Occipital lobe (tissue), 2 donors: ENCODE data around the gene NELFE. TPM values are rescaled to one million over a fixed set of nuclear protein-coding genes. Genes with fewer than 3 reads are reported as not detected.
"Not testable (repeated sequence)": the region's sequence is repeated elsewhere in the genome, so short reads cannot be mapped to it uniquely, and the experiment has no call there.

Experiments
- DNase-seq: peaks from one replicate; lab custom pipeline; 2025; lab: John Stamatoyannopoulos, UW
- total RNA-seq: library from RNA; depleted of rRNA; stranded (reverse); fragments of >200 nt; gene quantifications from one replicate; pipeline ENCODE4 v1.2.3, GENCODE V29; 2014

Gene NELFE
- total RNA-seq, 1 donor from 2014 or later, result 37.4 TPM

DNA sequence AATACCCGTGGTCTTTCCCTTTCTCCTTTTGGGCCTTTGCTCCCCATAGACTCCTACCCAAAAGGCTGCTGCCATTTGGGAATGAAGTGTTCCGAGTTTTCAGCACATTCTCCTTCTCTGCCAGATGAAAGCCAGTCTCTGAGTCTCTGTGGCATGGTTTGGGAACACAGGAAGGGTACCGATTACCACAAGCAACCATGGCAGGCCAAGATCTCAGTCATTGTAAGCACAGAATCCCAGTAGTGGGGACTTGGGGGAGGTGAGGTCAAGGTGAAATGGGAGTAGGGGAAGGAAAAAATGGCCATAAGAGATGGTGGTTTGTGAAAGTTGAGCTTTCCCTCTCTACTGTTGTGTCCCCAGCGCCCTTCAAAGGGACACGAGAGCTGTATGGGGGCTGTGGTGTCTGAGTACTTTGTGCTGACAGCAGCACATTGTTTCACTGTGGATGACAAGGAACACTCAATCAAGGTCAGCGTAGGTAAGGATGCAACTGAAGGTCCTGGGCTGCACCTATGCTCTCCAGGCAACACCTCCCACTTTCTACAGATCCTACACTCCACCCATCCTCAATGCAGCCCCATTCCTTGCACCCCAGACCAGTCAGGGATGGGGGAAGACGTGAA is 8.7 kb downstream of the NELFE start:
- DNase-seq, result no peak

- DNase-seq, result no peak
Observed at GRCh38 chr6:31948753-31949413, 9.9 kb downstream of the NELFE start.

DNA sequence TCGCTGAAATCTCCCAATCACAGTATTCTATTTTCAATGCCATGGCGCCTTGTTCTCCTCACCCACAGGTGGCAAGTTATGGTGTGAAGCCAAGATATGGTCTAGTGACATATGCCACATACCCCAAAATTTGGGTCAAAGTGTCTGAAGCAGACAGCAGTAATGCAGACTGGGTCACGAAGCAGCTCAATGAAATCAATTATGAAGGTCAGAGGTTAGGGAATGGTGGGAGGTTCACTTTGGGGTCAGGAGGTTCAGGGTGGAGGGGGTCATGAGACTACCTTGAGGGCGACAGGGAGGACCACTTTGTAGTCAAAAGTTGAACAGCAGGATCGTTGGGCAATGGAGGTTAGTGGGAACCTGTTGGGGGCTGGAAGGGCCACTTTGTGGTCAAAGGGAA is 10.5 kb downstream of the NELFE start:
- DNase-seq, result no peak

DNA sequence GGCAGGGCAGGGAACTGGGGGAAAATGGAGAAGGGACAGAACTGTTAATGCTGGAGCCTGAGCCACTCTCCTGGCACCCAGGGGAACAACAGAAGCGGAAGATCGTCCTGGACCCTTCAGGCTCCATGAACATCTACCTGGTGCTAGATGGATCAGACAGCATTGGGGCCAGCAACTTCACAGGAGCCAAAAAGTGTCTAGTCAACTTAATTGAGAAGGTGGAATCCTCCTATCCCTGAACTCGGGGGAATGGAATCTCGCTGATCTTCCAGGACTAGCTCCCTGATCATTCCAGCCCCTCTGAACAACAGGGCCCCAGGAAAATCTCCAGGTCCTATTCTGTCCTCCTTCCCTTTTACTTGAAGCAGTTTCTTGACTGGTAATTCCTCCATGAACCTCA is 10.9 kb downstream of the NELFE start:
- no peak for DNase-seq

DNA sequence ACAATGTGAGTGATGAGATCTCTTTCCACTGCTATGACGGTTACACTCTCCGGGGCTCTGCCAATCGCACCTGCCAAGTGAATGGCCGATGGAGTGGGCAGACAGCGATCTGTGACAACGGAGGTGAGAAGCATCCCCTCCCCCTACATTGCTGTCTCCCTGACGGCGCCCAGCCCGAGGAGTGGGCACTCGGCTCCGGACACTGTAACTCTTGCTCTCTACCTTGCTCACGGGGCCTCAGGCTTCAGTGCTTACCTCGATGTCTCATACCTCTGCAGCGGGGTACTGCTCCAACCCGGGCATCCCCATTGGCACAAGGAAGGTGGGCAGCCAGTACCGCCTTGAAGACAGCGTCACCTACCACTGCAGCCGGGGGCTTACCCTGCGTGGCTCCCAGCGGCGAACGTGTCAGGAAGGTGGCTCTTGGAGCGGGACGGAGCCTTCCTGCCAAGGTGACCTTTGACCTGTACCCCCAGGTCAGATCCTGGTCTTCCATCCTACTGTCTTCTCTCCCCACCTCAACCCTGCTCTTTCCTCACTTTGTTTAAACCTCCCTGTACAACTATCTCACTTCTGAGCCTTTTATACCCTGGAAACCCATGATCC is 11.6 kb downstream of the NELFE start:
- no peak for DNase-seq

- DNase-seq, result no peak
Observed at GRCh38 chr6:31946370-31946885, 12.3 kb downstream of the NELFE start.

DNA sequence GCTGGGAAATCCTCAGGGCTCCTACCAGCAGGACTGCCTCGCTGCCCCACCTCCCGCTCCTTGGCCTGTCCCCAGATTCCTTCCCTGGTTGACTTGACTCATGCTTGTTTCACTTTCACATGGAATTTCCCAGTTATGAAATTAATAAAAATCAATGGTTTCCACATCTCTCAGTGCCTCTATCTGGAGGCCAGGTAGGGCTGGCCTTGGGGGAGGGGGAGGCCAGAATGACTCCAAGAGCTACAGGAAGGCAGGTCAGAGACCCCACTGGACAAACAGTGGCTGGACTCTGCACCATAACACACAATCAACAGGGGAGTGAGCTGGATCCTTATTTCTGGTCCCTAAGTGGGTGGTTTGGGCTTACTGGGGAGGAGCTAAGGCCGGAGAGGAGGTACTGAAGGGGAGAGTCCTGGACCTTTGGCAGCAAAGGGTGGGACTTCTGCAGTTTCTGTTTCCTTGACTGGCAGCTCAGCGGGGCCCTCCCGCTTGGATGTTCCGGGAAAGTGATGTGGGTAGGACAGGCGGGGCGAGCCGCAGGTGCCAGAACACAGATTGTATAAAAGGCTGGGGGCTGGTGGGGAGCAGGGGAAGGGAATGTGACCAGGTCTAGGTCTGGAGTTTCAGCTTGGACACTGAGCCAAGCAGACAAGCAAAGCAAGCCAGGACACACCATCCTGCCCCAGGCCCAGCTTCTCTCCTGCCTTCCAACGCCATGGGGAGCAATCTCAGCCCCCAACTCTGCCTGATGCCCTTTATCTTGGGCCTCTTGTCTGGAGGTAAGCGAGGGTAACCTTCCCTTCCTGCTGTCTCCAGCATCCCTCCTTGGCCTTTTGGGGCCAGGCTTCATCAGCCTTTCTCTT is 13.0 kb downstream of the NELFE start, which contains the start of gene CFB:
Gene CFB (plus strand): TSS at position 589 of the 863 bp plus-strand sequence. CDS start 127 bp downstream, at position 716.
- DNase-seq, result no peak

GRCh38 chr6:31945154-31945506 is 13.6 kb downstream of the NELFE start:
- DNase-seq, result no peak

- no peak for DNase-seq
Observed at GRCh38 chr6:31943742-31944141, 15.0 kb downstream of the NELFE start.

- no peak for DNase-seq
Observed at GRCh38 chr6:31940256-31940664, 18.5 kb downstream of the NELFE start.

DNA sequence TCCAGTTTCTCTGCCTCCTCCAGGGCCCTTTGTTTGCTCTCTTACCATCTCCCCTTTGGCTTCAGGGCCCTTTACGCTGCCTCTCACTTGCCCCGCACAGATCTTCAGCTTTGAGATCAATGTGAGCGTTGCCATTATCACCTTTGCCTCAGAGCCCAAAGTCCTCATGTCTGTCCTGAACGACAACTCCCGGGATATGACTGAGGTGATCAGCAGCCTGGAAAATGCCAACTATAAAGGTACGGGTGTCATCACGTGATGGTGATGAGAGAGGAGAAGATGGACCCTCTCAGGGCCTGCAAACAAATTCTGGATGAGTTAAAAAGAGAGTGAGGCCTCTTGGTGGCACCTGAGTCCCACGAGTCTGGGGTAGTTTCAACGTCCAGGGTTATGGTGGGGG is 22.9 kb downstream of the NELFE start:
- no peak for DNase-seq

- DNase-seq, result no peak
Observed at GRCh38 chr6:31935021-31935420, 23.8 kb downstream of the NELFE start.

DNA sequence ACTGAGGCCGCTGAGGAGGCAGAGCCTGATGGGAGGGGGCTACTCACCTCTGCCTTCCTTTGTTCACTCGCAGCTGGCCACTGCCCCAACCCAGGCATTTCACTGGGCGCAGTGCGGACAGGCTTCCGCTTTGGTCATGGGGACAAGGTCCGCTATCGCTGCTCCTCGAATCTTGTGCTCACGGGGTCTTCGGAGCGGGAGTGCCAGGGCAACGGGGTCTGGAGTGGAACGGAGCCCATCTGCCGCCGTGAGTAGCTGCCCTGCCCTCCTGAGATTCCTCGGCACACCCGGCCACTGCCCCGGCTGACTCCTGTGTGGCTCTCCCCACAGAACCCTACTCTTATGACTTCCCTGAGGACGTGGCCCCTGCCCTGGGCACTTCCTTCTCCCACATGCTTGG is 25.2 kb downstream of the NELFE start:
- DNase-seq, result no peak

DNA sequence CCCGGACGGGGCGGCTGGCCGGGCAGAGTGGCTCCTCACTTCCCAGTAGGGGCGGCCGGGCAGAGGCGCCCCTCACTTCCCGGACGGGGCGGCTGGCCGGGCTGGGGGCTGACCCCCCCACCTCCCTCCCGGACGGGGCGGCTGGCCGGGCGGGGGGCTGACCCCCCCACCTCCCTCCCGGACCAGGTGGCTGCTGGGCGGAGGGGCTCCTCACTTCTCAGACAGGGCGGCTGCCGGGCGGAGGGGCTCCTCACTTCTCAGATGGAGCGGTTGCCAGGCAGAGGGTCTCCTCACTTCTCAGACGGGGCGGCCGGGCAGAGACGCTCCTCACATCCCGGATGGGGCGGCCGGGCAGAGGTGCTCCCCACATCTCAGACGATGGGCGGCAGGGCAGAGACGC is 26.6 kb downstream of the NELFE start:
- not testable (repeated sequence) for DNase-seq

GRCh38 chr6:31930962-31931361 is 27.8 kb downstream of the NELFE start:
- no peak for DNase-seq

- no peak for DNase-seq
Observed at GRCh38 chr6:31928672-31928939, 30.2 kb downstream of the NELFE start.

GRCh38 chr6:31927863-31928671 is 30.7 kb downstream of the NELFE start:
- DNase-seq, result no peak

DNA sequence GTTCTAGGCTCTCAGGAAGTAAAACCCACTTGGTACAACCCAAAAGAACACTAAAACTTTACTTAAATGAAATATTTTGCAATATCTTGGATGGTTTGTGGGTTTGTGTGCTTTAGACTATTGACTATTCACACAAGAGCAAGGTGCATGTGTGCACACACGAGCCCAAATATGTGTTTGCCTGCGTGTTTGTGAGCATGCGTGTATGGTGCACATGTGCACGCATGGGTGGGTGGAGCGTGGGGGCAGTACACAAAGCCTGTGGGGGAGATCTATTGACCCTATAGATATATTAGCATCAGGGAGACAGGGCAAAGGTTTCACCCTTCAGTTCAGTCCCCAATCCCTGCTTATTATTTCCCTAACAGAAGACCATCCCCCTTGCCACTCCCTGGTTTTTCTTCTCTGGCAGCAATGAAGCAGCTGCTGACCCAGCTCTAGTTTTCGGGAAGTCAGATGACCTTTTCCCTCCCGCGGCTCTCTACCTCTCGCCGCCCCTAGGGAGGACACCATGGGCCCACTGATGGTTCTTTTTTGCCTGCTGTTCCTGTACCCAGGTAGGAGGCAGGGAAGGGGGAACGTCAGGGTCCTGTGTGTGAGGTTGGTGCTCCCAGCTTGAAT is 31.4 kb downstream of the NELFE start, which contains the start of gene C2:
Gene C2 (plus strand): TSS at position 476 of the 621 bp plus-strand sequence. CDS start 36 bp downstream, at position 512.
- DNase-seq, result no peak

DNA sequence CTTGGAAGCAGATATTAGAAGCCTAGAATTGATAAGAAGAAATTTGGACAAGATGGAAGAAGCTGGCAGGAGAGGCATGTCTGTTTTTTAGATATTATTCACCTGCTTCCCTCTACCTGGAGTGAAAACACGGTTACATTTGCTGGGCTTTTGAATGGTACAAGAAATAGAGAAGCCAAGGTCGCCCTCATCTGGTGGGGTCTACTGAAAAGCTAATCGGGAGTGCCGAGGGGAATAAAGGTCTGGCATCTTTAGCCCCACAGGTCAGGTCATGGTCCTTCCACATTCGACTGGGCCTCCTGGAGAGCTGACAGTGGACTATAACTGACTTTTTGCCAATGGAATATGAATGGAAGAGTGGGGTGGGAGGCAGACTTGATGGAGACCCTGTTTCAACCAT is 35.8 kb downstream of the NELFE start:
- DNase-seq, result no peak

GRCh38 chr6:31920811-31921210 is 38.0 kb downstream of the NELFE start:
- no peak for DNase-seq
